AG04449 (cell line): ENCODE measurements around the gene GRID1.

Experiments
- CTCF ChIA-PET: fragments of 350-600 bp; formaldehyde crosslinking; extraction: SDS; loops from one replicate; lab custom pipeline; 2021; ENCODE audit warnings: antibody characterized with exemption; lab: Yijun Ruan, JAX
- POLR2A ChIA-PET: fragments of 400-600, 350-600 bp; formaldehyde crosslinking; extraction: SDS; loops from one replicate; lab custom pipeline; 2020; ENCODE audit warnings: antibody characterized with exemption, inconsistent platforms; lab: Yijun Ruan, JAX
- DNase-seq: peaks from one replicate; pipeline ENCODE4 v3.0.0-alpha.2; 2010; ENCODE audit warnings: low read depth, low spot score
- H3K4me3 ChIP-seq: 2 replicates; pipeline ENCODE4 v1.5.1; 2011; ENCODE audit warnings: low read depth, mild to moderate bottlenecking, control low read depth, low read length
- TF ChIP-seq, protein P1 (sequence below): IDR thresholded peaks from one replicate; pipeline ENCODE4 v1.5.1; 2011; ENCODE audit warnings: mild to moderate bottlenecking, moderate library complexity, low read length, control low read depth, inconsistent platforms; ENCODE audit not compliant: insufficient read depth; ENCODE audit errors: missing control alignments

The GRID1 gene

DNA sequence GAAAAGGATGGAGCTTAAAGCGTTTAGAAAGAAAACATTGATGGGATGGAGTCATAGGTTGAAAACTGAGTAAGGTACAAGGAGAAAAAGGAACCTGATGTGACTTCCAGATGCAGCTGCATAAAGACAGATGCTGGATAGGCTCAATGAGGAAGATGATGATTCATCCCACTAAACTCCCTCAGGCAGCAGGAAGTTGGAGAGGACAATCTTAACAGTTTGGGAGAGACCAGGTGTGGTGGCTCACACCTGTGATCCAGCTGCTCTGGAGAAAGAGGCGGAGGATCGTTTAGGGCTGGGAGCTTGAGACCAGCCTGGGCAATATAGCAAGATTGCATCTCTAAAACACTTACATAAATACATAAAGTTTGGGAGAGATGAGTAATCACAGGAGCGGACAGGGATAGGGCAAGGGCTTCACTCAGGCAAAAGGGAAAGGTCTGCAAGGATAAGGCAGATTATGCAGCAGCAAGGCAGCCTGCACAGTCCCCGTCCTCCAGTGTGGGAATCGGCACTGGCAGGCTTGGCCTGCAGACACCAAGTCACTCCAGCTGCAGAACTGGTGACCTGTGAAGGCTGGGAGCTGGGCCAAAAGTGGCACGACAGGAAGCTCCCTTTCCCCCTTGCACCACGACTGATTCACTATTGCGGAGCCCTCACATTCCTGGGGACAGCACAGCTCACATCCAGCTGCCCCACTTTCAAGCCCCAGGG lies 438.5 kb downstream of the GRID1 start:
- ChIA-PET POLR2A (no interaction called here), CTCF (no interaction called here)
- TF ChIP-seq, protein P1, sequence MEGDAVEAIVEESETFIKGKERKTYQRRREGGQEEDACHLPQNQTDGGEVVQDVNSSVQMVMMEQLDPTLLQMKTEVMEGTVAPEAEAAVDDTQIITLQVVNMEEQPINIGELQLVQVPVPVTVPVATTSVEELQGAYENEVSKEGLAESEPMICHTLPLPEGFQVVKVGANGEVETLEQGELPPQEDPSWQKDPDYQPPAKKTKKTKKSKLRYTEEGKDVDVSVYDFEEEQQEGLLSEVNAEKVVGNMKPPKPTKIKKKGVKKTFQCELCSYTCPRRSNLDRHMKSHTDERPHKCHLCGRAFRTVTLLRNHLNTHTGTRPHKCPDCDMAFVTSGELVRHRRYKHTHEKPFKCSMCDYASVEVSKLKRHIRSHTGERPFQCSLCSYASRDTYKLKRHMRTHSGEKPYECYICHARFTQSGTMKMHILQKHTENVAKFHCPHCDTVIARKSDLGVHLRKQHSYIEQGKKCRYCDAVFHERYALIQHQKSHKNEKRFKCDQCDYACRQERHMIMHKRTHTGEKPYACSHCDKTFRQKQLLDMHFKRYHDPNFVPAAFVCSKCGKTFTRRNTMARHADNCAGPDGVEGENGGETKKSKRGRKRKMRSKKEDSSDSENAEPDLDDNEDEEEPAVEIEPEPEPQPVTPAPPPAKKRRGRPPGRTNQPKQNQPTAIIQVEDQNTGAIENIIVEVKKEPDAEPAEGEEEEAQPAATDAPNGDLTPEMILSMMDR: no peak
- H3K4me3 ChIP-seq: no peak overlapping the region
- DNase-seq: no peak

- CTCF ChIA-PET: no interaction called here
- POLR2A ChIA-PET: no interaction called here
- TF ChIP-seq, protein P1: no peak
- DNase-seq: no peak
- no peak overlapping the region for H3K4me3 ChIP-seq
Observed at GRCh38 chr10:85926986-85927385, 439.6 kb downstream of the GRID1 start.

GRCh38 chr10:85926136-85926535 lies 440.5 kb downstream of the GRID1 start:
- ChIA-PET CTCF (no interaction called here), POLR2A (no interaction called here)
- no peak for DNase-seq
- H3K4me3 ChIP-seq: no peak overlapping the region
- TF ChIP-seq, protein P1: no peak

DNA sequence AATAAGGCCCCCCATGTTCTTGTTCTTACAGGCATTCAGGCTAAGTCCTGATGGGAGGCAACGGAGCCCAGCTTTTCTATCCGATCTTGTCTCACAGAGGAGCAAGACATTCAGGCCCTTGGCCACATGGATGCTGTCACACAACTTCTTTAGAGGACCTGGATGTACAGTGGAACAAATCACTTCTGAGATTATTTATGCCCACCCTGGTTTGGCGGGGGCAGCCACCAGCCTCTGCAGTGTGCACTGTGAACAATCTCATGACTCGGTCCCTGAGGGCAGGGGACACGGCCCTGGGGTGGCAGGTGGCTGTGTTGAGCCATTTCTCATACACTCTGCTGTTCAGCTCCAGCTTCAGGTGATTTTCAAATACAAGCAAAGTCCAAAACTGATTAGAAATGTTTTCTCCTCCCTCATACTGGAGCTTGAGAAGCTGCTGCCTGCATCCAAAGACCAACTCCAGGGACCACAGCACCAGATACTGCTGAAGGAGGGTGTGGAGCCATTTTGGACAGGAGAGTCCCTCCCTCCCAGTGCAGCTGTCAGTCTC lies 441.3 kb downstream of the GRID1 start:
- POLR2A ChIA-PET: no interaction called here

GRCh38 chr10:85924382-85925102 lies 442.1 kb downstream of the GRID1 start:
- ChIA-PET POLR2A (no interaction called here), CTCF (no interaction called here)
- no peak for DNase-seq
- TF ChIP-seq, protein P1: no peak
- H3K4me3 ChIP-seq: no peak overlapping the region

More for the DNA sequence above, 441.3 kb downstream of the GRID1 start:
- no peak for DNase-seq
- no peak overlapping the region for H3K4me3 ChIP-seq
- CTCF ChIA-PET: no interaction called here
- TF ChIP-seq, protein P1: no peak
